Nephron progenitor cell (in vitro differentiated cells): ENCODE data around the gene EIF2S1.
"Not testable (repeated sequence)": the region's sequence is repeated elsewhere in the genome, so short reads cannot be mapped to it uniquely, and the experiment has no call there.

Experiments used
- DNase-seq: peaks from one replicate; pipeline ENCODE4 v3.0.0; 2021
- H3K27ac Mint-ChIP-seq: 2 replicates; pipeline ENCODE4 v1.8.0; 2021; ENCODE audit warnings: mild to moderate bottlenecking, moderate library complexity, mixed read lengths
- H3K27me3 Mint-ChIP-seq: 2 replicates; pipeline ENCODE4 v1.8.0; 2021; ENCODE audit warnings: mild to moderate bottlenecking, low read depth, mixed read lengths; ENCODE audit not compliant: poor library complexity
- H3K36me3 Mint-ChIP-seq: 2 replicates; pipeline ENCODE4 v1.8.0; 2021; ENCODE audit warnings: low read depth, mixed read lengths
- H3K4me1 Mint-ChIP-seq: 2 replicates; pipeline ENCODE4 v1.8.0; 2021; ENCODE audit warnings: mixed read lengths
- H3K4me3 Mint-ChIP-seq: 2 replicates; pipeline ENCODE4 v1.8.0; 2021; ENCODE audit warnings: mild to moderate bottlenecking, moderate library complexity, mixed read lengths
- H3K9me3 Mint-ChIP-seq: 2 replicates; pipeline ENCODE4 v1.8.0; 2021; ENCODE audit warnings: mild to moderate bottlenecking, moderate library complexity, mixed read lengths
- CTCF ChIP-seq: fragments of 200-600 bp; sonication (generic); IDR thresholded peaks from 2 replicates; pipeline ENCODE4 v1.5.0; 2021; ENCODE audit warnings: antibody characterized with exemption

The EIF2S1 gene

GRCh38 chr14:67397536-67397935 is 37.4 kb downstream of the EIF2S1 start:
- Mint-ChIP-seq H3K36me3 (no peaks in the 10 kb centered on the region), H3K27ac (no peak overlapping the region), H3K4me3 (no peak overlapping the region)

GRCh38 chr14:67400434-67400833 is 40.3 kb downstream of the EIF2S1 start:
- no peak for DNase-seq
- H3K9me3 Mint-ChIP-seq: peaks cover 5% of the 10 kb centered on the region

More at GRCh38 chr14:67397536-67397935, 37.4 kb downstream of the EIF2S1 start:
- peaks cover 40% of the 10 kb centered on the region for H3K4me1 Mint-ChIP-seq
- peaks cover 13% of the 10 kb centered on the region for H3K27me3 Mint-ChIP-seq
- DNase-seq: no peak
- TF ChIP-seq CTCF: no peak
- peaks cover 2% of the 10 kb centered on the region for H3K9me3 Mint-ChIP-seq

GRCh38 chr14:67405771-67406170 is 45.6 kb downstream of the EIF2S1 start:
- peaks cover 5% of the 10 kb centered on the region for H3K9me3 Mint-ChIP-seq
- H3K27me3 Mint-ChIP-seq: peaks cover 3% of the 10 kb centered on the region
- no peaks in the 10 kb centered on the region for H3K36me3 Mint-ChIP-seq
- no peak overlapping the region for H3K4me3 Mint-ChIP-seq
- no peak for TF ChIP-seq CTCF
- H3K27ac Mint-ChIP-seq: no peak overlapping the region
- no peak for DNase-seq
- H3K4me1 Mint-ChIP-seq: peaks cover 5% of the 10 kb centered on the region

More at GRCh38 chr14:67400434-67400833, 40.3 kb downstream of the EIF2S1 start:
- peaks cover 17% of the 10 kb centered on the region for H3K4me1 Mint-ChIP-seq
- no peak overlapping the region for H3K4me3 Mint-ChIP-seq
- no peaks in the 10 kb centered on the region for H3K36me3 Mint-ChIP-seq
- no peak overlapping the region for H3K27ac Mint-ChIP-seq
- no peak for TF ChIP-seq CTCF
- H3K27me3 Mint-ChIP-seq: peaks cover 10% of the 10 kb centered on the region

GRCh38 chr14:67408122-67408801 is 48.1 kb downstream of the EIF2S1 start:
- not testable (repeated sequence) for H3K9me3 Mint-ChIP-seq, H3K27ac Mint-ChIP-seq, H3K4me3 Mint-ChIP-seq, H3K4me1 Mint-ChIP-seq, H3K27me3 Mint-ChIP-seq, DNase-seq, H3K36me3 Mint-ChIP-seq

- TF ChIP-seq CTCF: no peak
- peaks cover 5% of the 10 kb centered on the region for H3K4me1 Mint-ChIP-seq
- H3K4me3 Mint-ChIP-seq: no peak overlapping the region
- DNase-seq: no peak
- H3K36me3 Mint-ChIP-seq: no peaks in the 10 kb centered on the region
- H3K27me3 Mint-ChIP-seq: peaks cover 3% of the 10 kb centered on the region
- no peaks in the 10 kb centered on the region for H3K9me3 Mint-ChIP-seq
- no peak overlapping the region for H3K27ac Mint-ChIP-seq
Observed at GRCh38 chr14:67409461-67409860, 49.3 kb downstream of the EIF2S1 start.

GRCh38 chr14:67410313-67410712 is 50.2 kb downstream of the EIF2S1 start:
- no peak for DNase-seq
- H3K27ac Mint-ChIP-seq: no peak overlapping the region
- peaks cover 3% of the 10 kb centered on the region for H3K27me3 Mint-ChIP-seq
- peaks cover 5% of the 10 kb centered on the region for H3K4me1 Mint-ChIP-seq
- no peak overlapping the region for H3K4me3 Mint-ChIP-seq
- H3K9me3 Mint-ChIP-seq: no peaks in the 10 kb centered on the region
- TF ChIP-seq CTCF: no peak
- H3K36me3 Mint-ChIP-seq: no peaks in the 10 kb centered on the region
